Testis (tissue), 2 donors: ENCODE results near the gene VPREB3.

Experiments used
- CTCF ChIP-seq, 3 experiments: fragments of 450-650 bp in 2 of 3; fragments of 200-600 bp in 1 of 3; sonication (generic) in 1 of 3; IDR thresholded peaks; one replicate each; pipeline ENCODE4 v1.5.1; 2016 to 2019; ENCODE audit warnings: antibody characterized with exemption in 3 of 3, mild to moderate bottlenecking in 2 of 3, moderate library complexity in 1 of 3
- POLR2A ChIP-seq: fragments of 450-650 bp; IDR thresholded peaks from one replicate; pipeline ENCODE4 v1.6.1; 2017; ENCODE audit warnings: antibody characterized with exemption, mild to moderate bottlenecking, moderate library complexity

- TF ChIP-seq CTCF (IDR thresholded peaks at IDR 0.05): no peak
- no peak for TF ChIP-seq POLR2A
Measured at GRCh38 chr22:23704062-23704461, 50.2 kb downstream of the VPREB3 start.
